Activated naive CD4-positive, alpha-beta T cell treated with anti-CD3 and anti-CD28 coated beads, Interleukin-2, amount 50 U/mL, for 16 hours (primary cell): ENCODE measurements around the gene MGLL.

Experiments used
- DNase-seq: peaks from one replicate; pipeline ENCODE4 v3.0.0-alpha.2; 2020

Gene MGLL

GRCh38 chr3:127770671-127771355 lies 51.5 kb downstream of the MGLL start:
- DNase-seq = no peak

- no peak for DNase-seq
Observed at GRCh38 chr3:127769284-127770081, 52.8 kb downstream of the MGLL start.

GRCh38 chr3:127768346-127769008 lies 53.8 kb downstream of the MGLL start:
- no peak for DNase-seq

GRCh38 chr3:127767126-127767525 lies 55.2 kb downstream of the MGLL start:
- no peak for DNase-seq

- no peak for DNase-seq
Observed at GRCh38 chr3:127765735-127766134, 56.6 kb downstream of the MGLL start.

DNA sequence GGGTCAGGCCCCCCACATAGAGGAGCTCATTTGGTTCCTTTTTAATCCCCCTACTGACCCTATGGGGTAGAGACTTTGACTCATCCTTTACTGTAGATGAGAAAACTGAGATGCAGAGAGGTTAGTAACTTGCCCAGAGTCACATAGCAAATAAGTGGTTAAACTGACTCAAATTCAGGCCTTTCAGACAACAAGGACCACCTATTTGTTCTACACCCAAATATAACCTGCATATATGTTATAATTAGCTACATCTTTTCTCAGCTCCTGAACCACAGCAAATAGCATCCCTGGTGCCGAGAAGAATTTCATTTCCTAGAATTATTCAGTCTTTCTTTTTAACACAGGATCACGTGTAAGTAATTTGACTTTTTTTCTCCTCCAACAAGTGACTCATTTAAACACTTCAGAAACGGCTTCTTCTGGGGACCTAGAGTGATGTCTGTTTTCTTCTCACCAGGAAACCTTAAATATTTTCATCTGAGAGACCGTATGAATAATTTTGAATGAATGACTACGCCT lies 57.4 kb downstream of the MGLL start:
- no peak for DNase-seq

DNA sequence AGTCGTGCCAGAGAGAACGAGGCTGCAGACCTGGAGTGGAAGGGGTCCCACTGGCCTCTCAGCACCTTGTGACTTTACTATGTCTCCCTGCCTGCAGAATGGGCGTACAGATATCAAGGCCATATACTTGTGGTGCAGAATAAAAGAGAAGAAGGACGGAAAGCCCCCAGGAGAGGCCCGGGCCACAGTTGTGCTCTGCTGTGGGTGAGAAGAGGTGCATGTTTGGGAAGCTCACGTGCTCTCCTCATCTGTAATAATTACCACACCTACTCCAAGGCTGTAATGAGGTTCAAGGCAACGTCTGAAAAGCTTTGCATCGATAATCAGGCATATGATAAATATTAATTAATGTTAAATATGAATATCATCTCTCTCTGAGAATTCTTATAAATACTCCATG lies 58.0 kb downstream of the MGLL start:
- no peak for DNase-seq

DNA sequence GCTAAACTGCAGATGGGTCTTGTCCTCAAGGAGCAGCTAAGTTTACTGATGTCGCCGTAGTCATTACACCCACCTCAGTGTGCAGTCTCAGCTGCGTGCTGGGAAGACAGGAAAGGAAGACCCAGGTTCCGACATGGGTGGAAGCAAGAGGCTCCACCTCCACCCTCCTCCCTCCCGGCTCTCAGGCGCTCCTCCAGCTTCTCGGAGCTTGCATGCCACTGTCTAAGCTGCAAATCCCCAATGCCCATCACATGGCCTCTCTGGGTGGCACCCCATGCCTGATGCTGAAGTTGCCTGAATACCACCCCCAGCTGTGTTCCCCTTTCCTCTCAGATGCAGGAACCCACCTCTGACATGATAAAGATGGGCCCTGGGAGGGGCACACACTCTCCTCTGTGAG lies 58.5 kb downstream of the MGLL start:
- DNase-seq = no peak

DNA sequence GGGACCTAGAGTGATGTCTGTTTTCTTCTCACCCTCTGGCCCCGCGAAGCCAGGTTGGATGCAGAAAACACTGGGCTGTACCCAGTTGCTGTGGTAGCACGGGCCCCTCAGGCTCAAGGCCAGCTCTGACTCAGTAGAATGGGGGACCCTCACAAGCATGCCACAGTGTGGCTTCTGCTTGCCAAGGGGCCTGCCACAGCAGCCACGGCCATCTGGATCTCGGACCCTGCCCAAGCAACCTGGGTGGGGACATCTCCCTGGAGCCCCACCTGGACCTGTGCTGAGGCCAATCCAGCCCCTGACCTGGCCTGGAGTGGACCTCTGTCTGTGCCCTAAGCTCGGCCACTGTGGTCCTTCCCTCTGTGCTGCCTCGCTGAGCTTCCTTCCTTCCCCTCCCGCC lies 59.0 kb downstream of the MGLL start:
- no peak for DNase-seq

GRCh38 chr3:127762787-127763105 lies 59.6 kb downstream of the MGLL start:
- DNase-seq = no peak

- no peak for DNase-seq
Observed at GRCh38 chr3:127762077-127762786, 60.1 kb downstream of the MGLL start.

DNA sequence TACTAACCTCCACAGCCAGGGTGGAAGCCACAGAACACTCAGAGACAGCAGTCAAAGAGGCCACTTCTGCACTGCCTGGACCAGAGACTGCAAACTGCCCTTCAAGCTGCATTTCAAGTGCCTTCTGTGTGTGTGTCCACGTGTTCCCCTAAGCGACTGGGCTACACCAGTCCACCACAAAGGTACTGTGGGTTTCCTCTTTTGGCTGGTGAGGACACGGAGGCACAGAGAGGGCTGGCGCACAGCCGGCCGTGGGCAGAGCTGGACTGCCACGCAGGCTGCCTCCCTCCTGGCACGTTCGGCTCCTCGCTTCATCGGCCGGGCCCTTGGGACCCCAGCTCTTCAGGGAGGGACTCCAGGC lies 60.9 kb downstream of the MGLL start:
- DNase-seq = no peak

GRCh38 chr3:127760791-127761440 lies 61.4 kb downstream of the MGLL start:
- DNase-seq = no peak

GRCh38 chr3:127760361-127760760 lies 62.0 kb downstream of the MGLL start:
- DNase-seq = no peak

- no peak for DNase-seq
Observed at GRCh38 chr3:127759826-127760225, 62.5 kb downstream of the MGLL start.

DNA sequence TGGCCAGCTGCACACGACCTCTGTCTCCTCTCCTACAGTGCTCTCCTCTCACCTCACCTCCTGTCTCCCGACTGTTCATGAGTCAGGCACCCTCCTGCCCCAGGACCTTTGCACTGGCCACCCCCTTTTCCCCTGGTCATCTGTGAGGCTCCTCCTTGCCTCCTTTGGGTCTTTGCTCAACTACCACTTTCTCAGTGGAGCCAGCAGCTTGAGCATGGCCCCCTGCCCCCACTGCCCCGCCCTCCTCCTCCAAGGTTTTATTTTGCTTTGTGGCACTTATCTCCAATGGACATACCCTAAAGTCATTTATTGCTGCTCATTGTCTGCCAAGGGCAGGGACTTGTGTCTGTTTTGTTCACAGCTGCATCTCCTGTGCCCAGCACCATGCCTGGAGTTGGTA lies 64.3 kb downstream of the MGLL start:
- no peak for DNase-seq

- no peak for DNase-seq
Observed at GRCh38 chr3:127755305-127755681, 67.0 kb downstream of the MGLL start.

- peak; percentile 26 for DNase-seq
Observed at GRCh38 chr3:127754411-127755304, 67.7 kb downstream of the MGLL start.

DNA sequence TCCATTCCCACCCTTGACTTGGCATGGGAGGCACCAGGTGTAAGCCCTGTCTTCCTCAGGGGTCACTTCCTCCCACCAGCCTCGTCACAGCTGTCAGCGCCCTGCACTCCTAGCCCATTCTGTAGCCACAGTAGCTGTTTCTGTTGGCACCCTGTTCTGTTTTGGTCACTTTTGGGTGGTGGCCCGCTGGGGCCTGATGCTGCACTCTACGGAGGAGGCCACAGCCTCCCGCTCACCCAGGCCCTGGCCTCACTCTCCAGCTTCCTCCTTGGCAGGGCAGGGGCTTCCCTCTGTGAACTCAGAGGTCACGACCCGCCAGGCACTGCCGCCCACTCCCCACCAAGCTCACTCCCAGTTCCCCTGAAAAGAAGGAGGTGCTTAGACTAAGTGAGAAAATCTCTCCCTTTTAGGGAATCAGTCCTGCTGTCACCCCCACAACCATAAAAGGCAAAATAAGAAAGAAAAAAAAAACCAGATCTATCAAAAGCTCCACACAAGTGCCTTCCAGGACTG lies 68.4 kb downstream of the MGLL start:
- DNase-seq = no peak

- DNase-seq = no peak
Observed at GRCh38 chr3:127753338-127753737, 69.0 kb downstream of the MGLL start.

- no peak for DNase-seq
Observed at GRCh38 chr3:127751782-127752181, 70.5 kb downstream of the MGLL start.
